NB4 (cell line): ENCODE data around the gene ZBP1.

ENCODE experiments used
- DNase-seq: peaks from one replicate; pipeline ENCODE4 v3.0.0; 2010; ENCODE audit warnings: low read depth
- H3K4me3 ChIP-seq: one replicate; pipeline ENCODE4 v1.5.1; 2011; ENCODE audit warnings: mild to moderate bottlenecking, low read depth, low read length, moderate library complexity
- MYC ChIP-seq: IDR thresholded peaks from 2 replicates; pipeline ENCODE4 v1.6.1; 2011; ENCODE audit warnings: low read depth, low read length
- POLR2A ChIP-seq: IDR thresholded peaks from 2 replicates; pipeline ENCODE4 v1.6.1; 2011; ENCODE audit warnings: mild to moderate bottlenecking; ENCODE audit not compliant: insufficient read length; ENCODE audit errors: extremely low read depth
- TF ChIP-seq, protein P1 (sequence below): IDR thresholded peaks from 2 replicates; pipeline ENCODE4 v1.6.1; 2011; ENCODE audit warnings: low read depth, low read length
- TF ChIP-seq, protein P2 (sequence below): IDR thresholded peaks from one replicate; pipeline ENCODE4 v1.5.1; 2012; ENCODE audit warnings: low read depth, low read length

Gene ZBP1

DNA sequence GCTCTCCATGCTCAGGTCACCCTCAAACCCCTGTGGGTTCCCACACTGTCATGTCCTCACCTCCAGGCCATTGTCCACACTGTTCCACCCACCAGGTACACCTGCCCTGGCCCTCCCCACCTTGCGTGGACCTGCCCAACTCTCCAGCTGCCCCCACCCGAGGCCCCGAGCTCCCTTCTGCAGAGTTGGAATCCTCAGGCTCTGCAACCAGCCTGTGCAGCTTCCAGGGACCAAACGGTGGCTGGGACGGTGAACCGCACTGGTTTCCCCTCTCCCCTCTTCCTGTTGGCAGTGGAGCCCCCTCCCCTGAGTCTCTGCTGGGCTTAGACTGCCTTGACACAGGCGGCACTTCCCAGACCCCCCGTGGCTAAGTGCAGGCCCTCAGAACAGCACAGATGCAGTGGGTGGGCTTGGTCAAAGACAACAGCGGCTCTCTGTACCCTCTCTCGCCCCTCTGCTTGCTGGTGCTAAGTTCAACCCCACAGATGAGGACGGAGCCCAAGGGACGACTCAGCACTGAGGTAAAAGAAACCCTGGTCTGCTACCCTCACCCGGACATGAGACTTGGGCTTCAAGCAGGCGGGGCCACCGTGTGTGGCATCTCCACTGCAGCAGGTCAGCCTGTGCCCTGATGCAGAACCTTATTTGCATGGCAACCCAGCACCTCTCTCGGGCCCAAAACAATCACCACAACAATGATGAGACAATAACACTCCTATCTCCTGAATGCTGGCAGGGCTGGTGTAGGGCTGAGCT is 11.0 kb downstream of the ZBP1 start:
- no peak for DNase-seq
- TF ChIP-seq MYC: no peak
- TF ChIP-seq, protein P1, sequence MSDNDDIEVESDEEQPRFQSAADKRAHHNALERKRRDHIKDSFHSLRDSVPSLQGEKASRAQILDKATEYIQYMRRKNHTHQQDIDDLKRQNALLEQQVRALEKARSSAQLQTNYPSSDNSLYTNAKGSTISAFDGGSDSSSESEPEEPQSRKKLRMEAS: no peak
- no peak for TF ChIP-seq POLR2A
- TF ChIP-seq, protein P2, sequence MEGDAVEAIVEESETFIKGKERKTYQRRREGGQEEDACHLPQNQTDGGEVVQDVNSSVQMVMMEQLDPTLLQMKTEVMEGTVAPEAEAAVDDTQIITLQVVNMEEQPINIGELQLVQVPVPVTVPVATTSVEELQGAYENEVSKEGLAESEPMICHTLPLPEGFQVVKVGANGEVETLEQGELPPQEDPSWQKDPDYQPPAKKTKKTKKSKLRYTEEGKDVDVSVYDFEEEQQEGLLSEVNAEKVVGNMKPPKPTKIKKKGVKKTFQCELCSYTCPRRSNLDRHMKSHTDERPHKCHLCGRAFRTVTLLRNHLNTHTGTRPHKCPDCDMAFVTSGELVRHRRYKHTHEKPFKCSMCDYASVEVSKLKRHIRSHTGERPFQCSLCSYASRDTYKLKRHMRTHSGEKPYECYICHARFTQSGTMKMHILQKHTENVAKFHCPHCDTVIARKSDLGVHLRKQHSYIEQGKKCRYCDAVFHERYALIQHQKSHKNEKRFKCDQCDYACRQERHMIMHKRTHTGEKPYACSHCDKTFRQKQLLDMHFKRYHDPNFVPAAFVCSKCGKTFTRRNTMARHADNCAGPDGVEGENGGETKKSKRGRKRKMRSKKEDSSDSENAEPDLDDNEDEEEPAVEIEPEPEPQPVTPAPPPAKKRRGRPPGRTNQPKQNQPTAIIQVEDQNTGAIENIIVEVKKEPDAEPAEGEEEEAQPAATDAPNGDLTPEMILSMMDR: no peak
- H3K4me3 ChIP-seq: no peak overlapping the region

DNA sequence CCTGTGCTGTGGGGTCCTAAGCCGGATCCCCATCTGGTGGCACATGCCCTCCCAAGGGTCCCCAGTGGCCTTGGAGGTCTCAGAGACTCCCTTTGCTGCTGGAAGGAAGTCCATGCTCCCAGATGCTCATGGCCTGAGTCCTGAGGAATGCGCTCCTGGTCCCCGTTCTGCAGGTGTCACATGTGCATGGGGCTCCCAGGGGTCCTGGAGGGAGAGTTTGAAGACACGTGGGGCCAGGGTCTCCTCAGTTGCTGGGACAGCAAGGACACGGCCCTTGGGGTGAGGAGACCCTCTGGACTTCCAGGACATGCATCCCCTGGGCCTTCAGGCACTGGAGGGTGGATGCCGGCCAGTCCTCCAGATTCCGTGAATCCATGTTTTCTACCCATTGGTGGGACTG is 11.7 kb downstream of the ZBP1 start:
- no peak overlapping the region for H3K4me3 ChIP-seq
- no peak for DNase-seq

DNA sequence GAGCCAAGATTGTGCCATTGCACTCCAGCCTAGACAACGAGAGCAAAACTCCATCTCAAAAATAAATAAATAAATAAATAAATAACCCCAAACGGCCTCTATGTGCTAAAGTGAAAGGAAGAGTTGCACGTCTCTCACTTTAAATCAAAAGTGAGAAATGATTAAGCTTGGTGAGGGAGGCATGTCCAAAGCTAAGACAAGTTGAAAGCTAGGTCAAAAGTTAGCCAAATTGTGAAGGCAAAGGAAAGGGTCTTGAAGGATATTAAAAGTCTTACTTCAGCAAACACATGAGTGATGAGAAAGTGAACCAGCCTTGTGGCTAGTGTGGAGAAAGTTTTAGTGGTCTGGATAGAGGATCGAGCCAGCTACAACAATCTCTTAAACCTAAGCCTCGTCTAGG is 14.3 kb downstream of the ZBP1 start:
- DNase-seq: no peak
- H3K4me3 ChIP-seq: no peak overlapping the region
- no peak for TF ChIP-seq POLR2A
- TF ChIP-seq, protein P1: no peak
- TF ChIP-seq MYC: no peak
- TF ChIP-seq, protein P2: no peak

More for the DNA sequence above, 11.7 kb downstream of the ZBP1 start:
- TF ChIP-seq MYC: no peak
- TF ChIP-seq, protein P1: no peak
- TF ChIP-seq, protein P2: no peak
- no peak for TF ChIP-seq POLR2A

DNA sequence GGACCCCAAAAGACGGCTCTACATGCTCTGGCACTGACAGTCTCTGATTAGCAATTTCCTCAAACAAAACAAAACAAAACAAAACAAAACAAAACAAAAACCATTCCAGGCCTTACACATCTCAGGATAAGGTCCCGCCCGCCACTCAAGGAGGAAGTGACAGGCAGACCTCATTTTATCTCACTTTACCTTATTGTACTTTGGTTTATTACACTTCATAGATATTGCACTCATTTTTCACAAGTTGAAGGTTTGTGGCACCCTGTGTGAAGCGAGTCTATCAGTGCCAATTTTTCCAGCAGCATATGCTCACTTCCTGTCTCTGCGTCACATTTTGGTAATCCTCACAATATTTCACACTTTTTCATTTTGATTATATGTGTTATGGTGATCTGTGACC is 15.2 kb downstream of the ZBP1 start:
- TF ChIP-seq, protein P2: no peak
- TF ChIP-seq, protein P1: no peak
- TF ChIP-seq POLR2A: no peak
- no peak for TF ChIP-seq MYC
- DNase-seq: no peak
- no peak overlapping the region for H3K4me3 ChIP-seq

DNA sequence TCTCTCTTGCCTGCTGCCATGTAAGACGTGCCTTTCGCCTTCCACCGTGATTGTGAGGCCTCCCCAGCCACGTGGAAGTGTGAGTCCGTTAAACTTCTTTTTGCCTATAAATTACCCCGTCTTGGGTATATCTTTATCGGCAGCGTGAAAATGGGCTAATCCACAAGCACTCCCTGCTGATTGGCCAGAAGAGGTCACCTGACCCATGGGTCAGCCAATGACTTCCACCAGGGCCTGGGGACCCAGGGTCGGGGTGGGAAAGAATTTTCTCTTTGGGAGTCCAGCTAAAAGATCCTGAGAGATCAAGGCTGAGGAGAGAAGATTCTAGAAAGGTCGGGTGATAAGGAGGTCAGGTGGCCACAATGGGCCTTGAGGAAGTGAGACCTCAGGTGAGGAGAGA is 17.1 kb downstream of the ZBP1 start:
- TF ChIP-seq POLR2A (no peak), MYC (no peak)
- TF ChIP-seq, protein P1: no peak
- TF ChIP-seq, protein P2: no peak
- H3K4me3 ChIP-seq: no peak overlapping the region
- DNase-seq: no peak

DNA sequence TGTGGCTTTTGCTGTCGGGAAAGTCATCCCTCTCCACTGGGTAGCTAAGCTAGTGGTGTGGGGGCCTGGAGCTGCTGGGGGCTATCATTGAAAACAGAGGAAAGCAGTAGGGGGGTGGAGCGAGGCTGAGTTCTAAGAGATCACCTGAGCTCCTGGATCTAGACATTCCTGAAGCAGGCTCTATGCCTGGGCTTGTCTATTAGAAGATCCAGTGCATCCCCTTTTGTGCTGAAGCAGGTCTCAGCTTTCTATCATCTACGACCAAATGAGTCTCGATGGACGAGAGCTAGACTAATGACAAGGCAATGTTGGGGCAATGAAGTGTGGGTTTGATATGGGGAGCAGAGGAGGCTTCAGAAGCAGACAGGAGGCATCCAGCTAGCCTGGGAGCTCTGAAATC is 18.5 kb downstream of the ZBP1 start:
- H3K4me3 ChIP-seq: no peak overlapping the region
- TF ChIP-seq POLR2A (no peak), MYC (no peak)
- TF ChIP-seq, protein P2: no peak
- TF ChIP-seq, protein P1: no peak
- DNase-seq: no peak
